DMS 273 treated with DMSO at 0.1 percent for 48 hours (cell line): Measurements from ENCODE around the gene KISS1.

Experiments used
- DNase-seq: peaks from one replicate; lab custom pipeline; 2025; lab: John Stamatoyannopoulos, UW

KISS1 gene

DNA sequence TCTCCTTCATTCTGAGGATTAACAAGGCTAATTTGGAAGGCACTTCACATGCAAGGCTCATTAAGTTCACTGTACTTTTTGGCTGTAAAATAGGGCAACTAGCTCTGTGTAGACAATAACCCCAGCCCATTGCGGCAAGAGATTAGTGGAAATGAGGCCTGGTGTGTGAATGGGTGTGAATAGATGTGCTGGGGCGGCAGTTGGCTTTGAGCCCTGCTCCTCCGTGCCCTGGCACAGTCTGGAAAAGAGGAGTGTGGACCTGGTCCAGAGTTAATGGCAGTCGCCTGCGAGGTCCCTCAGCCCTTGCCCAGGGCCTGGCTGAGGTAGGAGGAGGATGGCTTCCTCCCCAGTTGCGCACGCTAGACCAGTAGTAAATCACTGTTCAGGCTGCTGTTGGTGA lies 4.8 kb downstream of the KISS1 start:
- DNase-seq, result no peak

DNA sequence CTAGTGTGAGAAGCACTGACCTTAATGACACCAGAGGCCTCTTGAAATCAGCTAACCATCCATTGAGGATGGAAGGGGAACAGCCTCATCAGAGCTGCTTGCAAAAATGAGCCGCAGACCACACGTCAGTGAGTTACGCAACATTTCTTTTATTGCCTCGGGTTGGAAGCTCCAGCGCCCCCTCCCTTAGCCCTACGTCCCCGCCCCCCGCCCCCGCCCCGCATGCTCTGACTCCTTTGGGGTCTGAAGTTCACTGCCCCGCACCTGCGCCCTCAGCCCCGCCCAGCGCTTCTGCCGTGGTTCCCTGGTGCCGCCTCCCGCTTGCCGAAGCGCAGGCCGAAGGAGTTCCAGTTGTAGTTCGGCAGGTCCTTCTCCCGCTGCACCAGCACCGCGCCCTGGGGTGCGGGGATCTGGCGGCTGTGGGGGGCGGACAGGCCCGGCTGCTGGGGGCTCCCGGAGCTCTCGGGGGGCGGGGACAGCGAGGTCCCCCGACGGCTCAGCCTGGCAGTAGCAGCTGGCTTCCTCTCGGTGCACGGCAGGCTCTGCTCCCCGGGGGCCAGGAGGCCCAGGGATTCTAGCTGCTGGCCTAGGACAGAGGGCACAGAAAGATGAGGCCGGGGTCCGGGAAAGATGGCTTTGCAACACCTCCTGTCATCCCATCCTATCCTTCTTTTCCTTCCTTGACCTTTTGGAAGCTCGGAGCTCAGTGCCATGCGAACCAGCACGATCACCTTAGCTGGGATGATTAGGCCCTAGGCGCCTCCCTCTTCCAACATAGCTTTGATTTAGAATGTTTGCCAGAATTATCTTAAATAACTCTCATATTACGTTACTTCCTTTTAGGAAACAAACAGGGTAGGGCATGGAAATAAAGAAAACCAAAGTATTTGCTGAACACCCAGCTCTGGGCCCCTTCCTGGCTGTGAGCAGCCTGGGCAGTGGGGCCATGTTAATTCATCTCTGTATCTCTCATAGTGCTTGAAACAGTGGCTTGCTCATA lies 5.8 kb downstream of the KISS1 start:
- DNase-seq, result no peak

DNA sequence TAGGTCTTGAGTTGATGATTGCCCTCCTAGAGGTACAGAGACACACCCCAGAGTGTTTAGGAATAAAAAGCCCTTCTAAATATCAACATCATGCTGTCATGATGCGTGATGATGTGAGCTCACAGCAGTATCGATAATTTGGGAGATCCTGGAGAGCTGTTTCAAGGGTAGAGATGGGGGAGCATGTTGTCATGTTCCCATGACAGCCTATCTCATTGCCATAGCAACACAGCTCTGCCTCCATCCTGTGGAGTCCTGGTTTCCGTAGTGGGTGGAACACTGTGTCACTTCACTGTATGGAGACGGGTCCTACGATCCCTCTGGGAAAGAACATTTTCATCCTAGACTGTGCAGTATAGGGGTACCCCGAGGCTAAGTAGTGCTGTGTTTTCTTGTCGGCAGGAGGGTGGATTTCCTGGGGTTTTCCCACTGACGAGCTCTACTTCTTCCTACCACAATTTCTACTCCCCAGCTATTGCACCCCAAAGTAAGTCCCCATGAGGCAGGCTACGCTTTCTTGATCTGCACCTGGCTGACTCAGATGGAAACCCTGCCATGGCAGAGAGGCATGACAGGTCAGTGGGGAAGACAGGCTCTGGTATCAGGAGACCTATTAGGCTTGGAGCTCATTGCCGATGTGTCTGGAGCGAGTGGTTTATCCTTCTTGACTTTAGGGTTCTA lies 7.2 kb downstream of the KISS1 start:
- DNase-seq, result no peak

DNA sequence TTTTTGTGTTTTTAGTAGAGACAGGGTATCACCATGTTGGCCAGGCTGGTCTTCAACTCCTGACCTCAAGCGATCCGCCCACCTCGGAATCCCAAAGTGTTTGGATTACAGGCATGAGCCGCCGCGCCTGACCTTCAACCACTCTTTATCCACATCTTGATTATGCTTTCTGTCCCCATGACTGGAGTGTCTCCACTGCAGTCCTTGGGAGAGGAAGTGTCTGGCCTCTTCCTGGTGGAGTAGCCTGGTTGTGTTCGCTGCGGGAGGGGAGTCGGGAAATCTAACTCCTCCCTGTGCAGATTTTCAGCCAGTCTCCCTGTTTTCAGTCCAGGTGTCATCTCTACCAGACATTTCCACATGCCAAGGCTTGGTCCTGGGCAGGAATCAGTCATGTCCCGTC lies 9.7 kb downstream of the KISS1 start:
- no peak for DNase-seq

DNA sequence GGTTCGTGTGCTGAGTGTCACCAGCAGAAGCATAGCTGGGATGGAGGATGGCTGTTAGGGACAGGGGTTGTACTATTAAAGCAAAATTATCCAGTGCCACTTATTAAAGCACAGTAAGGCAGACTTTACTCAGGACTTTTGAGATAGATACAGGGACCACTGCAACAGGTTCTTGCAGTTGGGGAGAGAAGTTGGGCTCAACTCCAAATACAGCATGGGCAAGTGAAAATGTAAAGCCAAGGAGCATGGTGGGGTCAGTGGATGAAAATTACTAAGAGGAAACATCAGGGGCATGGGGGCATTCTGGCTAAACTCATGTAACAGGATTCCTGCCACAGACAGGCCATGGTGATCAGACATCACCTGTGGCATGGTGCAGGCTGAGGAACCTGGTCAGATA lies 15.2 kb downstream of the KISS1 start:
- no peak for DNase-seq

DNA sequence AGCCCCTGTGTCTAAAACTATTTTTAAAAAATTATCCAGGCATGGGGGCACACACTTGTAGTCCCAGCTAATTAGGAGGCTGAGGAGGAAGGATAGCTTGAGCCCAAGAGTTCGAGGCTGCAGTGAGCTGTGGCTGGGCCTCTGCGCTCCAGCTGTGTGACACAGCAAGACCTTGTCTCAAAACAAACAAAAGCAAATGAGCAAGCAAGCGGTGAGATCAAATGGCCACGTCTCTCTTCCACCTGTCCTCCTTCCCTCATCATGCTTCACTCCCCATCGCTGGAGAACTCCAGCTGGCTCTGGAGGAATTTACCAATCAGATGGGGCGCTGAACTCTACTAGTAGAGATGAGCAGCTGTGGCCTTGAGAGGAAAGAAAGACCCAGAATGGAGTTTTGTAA lies 16.2 kb downstream of the KISS1 start:
- DNase-seq, result no peak

DNA sequence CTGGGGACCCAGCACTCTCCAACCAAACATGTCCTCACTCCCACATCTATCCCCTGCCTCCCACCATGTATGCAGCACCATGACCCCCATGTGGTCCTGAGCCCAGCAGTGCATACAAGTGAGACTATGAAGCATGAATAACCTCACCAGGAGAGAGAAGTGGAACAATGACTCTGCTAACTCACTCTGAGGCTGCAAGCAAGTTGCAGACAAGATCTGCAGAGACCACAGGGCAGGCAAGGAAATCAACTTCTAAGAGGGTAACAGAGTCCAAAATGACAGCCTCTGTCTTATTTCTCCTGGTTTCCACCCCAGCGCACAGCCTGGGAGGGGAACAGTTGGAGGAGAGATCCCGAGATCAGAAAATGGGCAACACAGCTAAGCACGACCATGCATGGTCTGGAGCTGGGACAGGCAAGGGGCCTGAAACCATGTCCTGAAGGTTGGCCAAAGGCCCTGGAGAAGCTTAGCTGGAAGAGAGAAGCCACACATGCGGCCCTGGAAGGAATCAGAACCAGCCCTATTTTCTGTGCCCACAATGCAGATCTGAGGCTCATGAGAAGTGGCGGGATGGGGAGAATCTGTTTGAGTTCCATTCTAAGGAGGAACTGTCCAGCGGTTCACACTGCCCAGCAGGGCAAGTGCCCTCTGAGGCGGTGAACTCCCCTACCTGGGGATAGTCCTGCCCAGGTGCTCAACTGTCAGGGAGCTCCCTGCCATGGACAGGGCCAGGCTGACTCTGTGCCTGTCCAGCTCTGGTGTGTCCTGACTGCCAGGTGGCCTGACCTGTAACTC lies 17.6 kb downstream of the KISS1 start:
- DNase-seq, result no peak

DNA sequence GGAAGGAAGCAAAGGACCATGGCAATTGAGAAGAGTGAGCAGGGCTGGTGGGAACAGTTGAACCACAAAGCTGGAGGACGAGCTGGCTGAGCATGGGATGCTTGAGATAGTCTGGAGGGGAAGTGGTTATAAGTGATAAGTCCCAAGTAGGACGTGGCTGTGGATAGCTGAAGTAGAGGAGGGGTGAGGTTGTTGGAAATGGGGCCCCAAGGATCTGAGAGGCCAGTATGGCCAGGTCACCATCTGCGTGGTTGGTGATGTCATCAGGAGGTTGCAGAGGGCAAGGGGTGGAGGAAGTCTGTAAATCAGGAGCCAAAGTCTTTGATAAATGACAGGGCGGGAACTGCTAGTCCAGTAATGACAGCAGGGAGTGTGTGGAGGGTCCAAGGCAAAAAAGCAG lies 19.2 kb downstream of the KISS1 start:
- DNase-seq, result no peak

DNA sequence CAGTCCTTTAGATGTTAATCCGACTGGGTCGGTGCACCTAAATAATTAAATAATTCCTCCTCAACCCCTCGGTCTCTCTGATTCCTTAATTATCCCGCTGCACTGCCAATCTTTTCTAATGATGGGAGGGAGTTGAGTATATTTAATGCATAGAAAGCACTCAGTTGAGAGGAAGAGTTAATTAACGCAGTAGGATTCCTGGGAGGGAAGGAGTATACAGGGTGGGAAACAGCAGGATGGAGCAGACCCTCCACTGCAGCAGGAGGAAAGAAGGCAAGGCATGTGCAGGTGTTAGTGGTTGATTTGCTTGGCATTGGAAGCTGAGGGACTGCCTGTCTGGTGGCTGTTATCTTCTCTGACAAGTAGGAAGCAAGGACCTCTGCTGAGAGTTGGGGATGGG lies 20.2 kb downstream of the KISS1 start:
- no peak for DNase-seq

DNA sequence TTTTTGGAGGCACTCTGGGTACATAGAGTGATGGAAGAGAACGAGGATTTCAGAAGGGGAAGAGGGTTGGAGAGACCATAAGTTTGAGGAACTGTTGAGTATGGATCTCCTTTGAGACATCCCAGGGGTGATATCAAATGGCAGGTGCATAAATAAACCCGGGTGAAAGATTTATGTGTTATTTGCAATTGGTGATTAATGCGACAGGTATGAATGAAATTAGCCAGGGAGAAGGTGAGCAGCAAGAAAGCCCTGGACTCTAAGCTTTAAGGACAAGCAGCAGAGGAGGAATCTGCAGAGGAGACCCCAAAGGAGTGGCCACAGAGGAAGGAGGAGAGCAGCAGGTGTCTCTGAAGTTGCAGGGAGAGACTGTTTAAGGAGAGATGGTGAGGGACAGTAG lies 21.3 kb downstream of the KISS1 start:
- DNase-seq, result no peak

DNA sequence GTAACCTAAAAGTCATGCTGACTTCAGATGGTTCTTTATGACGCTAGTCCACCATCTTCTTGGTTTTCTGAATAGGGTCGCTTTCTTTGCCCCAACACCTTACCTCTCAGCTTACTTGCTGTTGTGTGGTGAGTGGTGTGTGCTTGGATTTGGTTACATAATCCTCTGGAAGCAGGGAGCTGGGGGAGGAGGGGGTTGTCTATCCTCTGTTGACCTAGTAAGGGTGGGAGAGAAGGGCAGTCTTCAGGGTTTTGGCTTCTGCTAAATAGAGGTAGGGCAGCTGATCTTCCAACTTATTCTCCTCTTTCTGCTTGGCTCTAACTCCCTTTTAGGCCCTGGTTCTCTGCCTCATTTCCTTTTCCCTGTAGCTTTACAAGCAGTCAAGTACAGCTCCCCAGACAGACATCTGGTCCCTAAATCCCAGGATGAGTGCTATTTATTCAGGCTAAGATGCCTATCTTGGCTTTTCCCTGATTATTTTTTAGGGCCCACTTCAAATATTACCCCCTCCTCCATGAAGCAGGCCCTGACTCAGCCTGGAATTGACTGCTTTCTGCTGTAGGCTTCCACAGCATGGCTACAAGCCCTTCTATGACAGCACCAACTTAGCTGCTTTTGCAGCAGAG lies 23.8 kb downstream of the KISS1 start:
- DNase-seq, result no peak

DNA sequence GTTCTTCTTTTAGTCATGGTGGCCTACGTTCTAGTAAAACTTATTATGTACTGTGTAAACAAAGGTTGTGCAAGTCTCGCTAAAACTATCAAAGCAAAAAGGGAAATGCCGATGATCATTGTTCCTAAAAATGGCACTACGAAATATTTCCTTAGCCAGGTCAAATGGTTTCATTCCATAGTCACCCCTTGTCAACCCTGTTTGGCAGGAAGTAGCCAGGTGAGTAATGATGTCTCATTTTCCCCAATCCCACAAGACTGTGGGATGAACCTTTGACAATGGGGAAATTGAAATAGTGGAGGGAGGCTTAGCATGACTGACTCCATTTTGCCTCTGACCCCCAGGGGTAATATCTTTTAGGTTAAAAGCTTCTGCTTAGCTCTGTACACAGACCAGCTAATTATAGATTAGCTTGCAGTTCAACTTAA lies 24.5 kb downstream of the KISS1 start:
- DNase-seq, result no peak

DNA sequence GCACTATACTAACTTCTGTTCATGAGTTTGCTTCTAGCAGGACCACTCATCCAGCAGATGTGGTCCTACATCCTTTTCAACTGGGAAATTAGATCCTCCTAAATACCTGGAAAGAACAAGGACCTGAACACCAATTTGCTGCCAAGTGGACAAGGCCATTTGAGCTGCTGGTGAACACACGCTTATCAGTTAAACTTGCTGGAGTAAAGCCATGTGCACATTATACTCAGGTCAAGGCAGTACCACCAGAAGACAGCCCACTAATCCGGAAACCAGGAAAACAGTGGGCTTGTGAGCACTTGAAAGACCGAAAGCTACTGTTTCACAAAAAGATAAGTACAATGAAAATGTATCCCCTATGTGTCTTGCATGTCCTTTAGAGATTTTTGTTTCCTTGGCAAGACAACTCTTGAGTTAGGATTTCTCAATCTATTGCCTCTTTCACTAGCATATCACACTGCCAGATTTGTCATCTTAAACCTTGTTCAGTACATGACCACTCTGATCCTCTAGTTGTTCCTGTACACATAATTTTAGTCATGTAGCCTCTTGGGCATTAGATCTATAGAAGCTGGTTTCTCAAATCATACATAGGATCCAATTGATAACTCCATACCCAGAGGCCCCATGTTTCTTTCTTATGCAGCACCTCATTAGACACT lies 25.7 kb downstream of the KISS1 start:
- DNase-seq, result no peak

DNA sequence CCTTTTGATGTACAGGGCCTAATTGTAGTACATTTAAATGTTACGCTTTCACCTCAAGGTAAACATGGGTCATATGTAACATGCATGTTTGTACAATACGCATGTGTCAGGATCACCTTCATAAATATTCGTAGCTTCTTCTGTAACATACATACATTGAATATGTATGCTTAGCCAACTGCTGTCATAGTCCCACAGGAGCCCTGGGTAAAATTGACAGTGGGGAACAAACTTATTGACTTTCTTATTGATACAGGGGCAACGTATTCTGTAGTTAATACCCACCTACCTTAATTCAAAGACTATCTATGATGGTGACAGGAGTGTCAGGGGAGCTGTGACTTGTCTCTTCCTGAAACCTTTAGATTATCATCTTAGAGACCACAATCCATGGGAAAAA lies 26.4 kb downstream of the KISS1 start:
- no peak for DNase-seq

DNA sequence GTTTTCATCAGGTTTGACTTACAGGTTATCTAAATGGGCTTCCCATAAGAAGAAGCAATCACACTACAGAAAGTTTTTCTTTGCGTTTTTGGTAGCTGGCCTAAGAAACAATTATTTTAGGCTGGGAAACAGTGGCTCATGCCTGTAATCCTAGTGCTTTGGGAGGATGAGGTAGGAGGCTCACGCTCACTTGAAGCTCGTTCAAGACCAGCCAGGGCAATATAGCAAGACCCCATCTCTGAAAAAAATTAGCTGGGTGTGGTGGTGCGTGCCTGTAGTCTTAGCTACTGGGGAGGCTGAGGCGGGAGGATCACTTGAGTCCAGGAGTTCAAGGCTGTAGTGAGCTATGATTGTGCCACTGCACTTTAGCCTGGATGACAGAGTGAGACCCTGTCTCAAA lies 28.6 kb downstream of the KISS1 start:
- DNase-seq, result no peak

DNA sequence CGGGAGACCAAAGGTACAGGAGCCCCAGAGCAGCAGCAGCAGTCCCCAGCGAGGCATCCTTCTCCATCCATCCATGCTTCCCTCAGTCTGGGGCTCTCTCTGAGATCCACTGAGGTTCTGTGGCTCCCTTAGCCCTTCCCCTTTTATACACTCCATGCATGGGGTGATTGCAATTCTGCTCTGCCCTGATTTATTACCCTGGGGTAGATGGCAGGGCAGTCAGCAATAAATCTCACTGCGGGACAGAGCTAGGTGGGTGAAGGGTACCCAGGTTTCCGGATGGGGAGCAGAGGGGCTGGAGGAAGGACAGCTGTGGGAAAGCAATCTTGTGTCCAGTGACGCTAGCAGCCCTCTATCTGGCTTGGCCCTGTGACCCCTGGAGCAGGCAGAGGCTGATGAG lies 30.1 kb downstream of the KISS1 start, which contains the start of gene REN:
Gene REN, minus strand, starts transcription at position 119 of the 400 bp plus-strand sequence. Its CDS starts 44 bp downstream, at position 75.
- DNase-seq, result no peak

DNA sequence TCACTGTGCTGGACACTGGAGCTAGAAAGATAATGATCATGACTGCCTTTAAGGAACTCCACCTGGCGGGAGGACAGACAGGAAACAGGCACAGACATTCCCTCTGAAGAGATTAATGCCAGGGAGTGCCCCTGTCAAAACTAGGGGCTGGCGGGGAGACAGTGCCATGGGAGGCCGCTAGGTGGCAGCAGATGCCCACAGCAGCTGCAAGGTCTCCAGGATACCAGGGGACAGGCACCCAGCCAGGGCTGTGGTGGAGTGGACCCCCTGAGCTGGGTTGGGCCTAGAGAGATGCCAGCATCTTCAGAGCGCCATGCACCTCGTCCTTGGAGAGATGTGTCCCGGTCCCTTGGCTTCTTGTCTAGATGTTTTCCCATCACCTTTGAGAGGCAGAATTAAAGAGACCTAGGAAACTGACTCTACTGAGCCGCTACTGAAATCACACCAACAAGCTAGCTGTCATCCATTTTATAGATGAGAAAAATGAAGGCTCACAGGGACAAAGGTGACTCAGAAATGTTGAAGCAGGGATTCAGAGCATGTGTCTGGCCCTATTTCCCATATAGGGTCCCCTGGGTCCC lies 33.7 kb downstream of the KISS1 start:
- peak; percentile 37 for DNase-seq

DNA sequence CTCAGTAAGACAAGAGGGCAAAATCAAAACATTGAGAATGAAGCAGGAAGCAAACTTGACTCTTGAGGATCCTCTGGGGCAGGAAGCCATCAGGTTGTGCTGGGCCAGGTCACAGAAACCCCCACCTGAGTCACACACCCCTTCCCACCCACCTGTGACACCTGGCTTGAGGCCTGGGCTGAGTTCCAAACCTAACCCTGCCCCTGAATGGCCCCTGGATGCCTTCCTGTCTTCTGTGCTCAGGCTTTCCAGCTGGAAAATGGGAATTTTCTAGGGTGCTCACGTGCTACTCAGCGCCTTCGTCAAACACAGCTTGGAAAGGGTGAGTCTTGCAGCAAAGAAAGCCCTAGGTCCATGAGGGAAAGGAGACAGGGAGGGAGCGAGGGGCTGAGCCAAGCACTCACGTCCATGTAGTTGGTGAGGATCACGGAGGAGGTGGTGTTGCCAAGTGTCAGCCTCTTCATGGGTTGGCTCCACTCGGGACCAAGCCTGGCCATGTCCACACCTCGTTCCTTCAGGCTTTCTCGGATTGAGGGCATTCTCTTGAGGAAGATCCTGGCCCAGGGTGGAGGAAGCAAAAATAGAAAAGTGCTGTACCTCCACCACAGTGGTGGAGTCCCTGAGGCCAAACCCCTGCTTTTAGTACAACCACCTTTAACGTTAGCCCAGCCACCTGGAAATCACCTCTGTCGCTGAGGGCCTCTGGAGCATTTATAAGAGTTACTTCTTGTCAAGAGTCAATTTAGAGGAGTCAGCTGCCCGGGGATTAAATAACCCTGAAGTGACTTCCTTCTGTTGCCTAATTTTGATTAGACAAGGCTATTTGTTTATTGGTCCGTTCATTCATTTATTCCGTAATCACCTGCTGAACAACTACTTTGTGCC lies 34.4 kb downstream of the KISS1 start:
- no peak for DNase-seq

DNA sequence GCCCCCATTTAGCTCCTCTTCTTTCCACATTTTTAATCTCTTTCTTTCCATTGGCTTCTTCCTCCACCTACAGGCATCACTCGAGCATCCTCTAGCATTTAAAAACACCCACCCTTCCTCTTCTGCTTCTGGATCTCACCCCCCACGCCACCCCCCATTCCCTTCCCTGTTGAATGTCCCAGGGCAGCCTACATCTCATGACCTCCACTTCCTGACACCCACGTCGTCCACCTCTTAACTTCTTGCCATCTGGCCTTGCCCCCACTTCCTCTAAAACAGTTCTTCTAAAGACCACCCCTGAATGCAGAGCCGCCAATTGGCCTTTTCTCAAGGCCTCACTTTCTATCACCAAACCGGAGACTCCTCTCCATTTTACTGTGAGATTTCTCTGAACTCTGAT lies 38.3 kb downstream of the KISS1 start:
- DNase-seq, result no peak

DNA sequence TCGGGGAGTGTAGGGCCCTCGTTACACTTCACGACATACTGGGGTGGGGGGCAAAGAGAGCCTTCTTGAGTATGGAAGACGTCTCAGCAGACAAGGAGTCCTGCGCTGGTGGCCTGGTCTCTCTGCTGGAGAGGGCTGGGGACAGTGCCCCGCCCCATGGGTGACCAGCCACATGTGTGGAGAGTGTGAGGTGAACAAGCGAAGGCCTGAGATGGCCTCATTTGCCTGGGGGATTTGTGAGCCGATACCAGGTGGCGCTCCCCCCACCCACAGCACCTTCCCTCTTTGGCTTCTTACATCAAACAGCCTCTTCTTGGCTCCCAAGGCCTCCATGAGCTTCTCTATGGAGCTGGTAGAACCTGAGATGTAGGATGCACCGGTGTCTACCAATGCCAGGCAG lies 40.4 kb downstream of the KISS1 start:
- DNase-seq, result no peak
